Smooth muscle cell of the brain vasculature (primary cell): ENCODE data around the gene SPATS2L.

Experiments used
- DNase-seq: peaks from one replicate; pipeline ENCODE4 v3.0.0-alpha.2; 2012; ENCODE audit warnings: low read depth, low spot score

SPATS2L gene

DNA sequence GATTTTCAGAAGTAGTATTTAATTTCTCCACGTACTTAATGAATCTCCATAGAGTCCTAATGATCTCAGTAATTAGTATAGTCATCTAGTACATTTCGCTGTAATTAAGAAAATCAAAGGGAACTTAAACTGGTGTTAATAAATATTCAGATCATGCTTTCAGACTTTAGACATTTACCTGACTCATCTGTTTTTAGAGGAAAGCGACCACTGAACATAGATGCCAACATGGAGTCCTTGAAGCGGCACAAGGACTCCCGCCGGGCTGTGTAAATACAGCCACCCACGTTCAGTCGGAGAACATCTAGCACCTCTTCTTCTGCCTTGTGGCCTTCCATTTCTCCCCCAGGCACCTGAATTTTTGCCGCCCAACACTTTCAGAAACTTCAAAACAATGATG lies 200.2 kb downstream of the SPATS2L start:
- no peak for DNase-seq

DNA sequence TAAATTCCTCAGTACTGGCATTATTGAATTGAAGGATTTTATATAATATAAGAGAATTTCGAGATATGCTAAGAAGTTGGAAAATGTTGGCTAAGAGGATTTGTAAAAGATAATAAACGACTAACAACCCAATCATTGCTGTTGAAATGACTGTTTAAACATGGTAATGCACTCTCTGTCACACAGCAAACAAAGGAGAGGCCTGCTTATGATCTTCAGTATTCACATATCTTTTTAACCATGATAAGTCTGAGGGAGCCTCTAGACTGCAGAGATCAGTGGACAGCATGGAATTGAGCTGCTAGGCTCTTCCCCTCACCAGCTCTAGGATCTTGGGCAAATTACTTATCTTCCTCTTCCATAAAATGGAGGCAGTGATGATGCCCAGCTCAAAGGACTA lies 200.7 kb downstream of the SPATS2L start:
- no peak for DNase-seq

DNA sequence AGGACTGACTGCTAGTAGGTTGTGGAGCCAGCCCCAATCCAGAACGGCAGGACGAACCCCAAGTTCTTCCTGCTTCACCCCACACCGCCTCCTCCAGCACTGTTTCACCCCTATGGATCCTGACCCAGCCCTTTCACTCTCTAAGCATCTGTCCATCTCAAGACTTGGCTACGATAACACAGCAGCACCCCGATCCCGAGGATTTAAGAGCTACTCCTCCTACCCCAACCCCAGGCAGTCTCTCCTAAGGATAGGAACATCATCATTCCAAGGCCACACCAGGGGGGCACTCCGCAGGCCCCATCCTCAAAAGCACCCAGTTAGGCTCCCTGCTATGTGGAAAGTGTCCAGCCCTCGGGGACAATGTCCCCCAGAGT lies 202.7 kb downstream of the SPATS2L start:
- no peak for DNase-seq

DNA sequence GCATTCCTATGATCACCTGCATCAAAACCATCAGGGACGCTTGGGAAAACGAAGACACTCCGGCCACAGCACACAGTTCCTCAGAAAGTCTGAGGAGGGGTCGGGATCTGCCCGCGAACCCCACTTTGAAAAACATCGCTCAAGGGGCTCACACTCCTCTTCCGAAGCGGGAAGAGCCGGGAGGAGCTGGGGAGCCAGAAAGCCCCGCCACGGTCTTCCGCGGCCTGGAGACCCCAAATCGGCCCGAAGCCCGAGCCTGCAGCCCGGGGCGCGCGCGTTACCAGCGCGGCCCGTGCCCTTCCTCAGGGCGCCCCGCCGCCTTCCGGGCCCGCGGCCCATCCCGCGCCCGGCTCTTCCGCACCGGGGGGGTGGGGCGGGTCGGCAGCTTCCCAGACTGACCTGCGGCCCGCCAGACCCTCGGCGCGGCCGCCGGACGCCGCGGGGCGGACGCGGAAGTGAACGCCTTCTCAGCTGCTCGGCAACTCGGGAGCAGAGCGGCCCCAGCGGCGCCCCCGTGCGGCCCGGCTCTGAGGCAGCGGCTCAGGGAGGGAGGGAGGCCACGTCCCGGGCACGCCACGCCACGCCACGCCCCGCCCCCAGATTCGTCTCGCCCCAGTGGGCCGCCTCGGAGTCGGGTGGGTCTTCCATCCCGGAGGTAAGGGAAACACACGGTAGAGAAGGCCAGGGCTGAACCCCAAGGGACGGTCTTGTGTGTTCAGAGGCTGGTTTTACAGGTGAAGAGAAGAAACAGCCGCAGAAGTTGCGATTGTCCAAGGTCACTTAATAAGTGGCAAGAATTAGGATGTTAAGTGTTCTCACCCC lies 203.3 kb downstream of the SPATS2L start, which contains the start of gene KCTD18:
TSS of gene KCTD18 (minus strand) at position 457 of the 822 bp plus-strand sequence. CDS start 3,052 bp downstream, outside the sequence.
- DNase-seq: peak; percentile 65

DNA sequence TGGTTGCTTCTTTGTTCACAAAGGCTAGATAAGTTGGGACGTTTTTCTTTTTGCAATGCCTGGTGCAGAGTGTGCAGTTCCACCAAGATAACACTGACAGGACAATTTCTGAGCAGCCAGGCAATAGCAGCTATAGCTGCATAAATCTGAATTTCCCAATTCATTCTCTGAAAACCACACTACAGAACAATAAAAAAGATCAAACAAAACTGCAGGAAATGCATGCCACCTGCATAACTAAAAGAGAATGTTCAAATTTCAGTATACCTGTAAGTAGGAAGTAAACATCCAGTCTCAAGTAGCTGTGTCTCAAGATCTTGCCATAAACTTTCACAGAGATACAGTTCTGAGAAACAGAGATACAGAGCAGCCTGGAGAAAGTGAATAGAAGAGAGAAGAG lies 208.7 kb downstream of the SPATS2L start:
- no peak for DNase-seq

DNA sequence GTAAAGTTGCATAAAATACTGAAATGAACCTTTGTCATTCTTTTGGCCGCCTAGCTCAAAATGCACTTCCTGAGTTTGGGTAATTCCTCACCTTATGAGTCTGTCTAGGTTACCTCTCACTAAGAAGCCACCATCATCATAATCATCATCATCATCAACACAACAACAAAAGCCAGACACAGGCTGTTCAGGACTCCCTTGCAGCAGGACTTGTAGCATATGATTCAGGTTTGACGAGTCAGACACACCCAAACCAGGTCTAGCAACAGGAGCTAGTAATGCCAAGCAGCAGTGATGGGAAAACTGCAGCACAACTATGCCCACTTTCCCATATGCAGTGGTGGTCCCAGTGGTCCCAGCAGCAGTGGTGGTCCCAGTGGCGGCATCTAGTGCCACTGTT lies 216.7 kb downstream of the SPATS2L start:
- no peak for DNase-seq

DNA sequence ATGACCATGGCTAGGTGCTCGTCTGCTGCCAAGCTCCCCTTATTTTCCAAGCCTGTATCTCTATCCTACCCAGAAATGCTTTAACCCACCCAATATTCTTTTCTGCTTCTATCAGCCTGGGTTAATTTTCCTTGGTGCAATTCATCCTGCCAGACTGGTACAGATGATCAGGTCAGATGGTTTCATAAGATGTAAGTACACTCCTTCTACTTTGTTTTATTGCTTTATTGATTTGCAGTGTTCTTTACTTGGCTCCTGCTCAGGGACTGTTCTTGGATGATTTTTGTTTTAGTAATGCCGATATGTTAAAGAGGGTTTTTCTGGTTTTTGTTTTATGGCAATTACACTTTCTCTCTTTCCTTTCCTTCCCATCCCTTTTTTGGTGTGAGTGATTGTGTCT lies 217.1 kb downstream of the SPATS2L start:
- no peak for DNase-seq

DNA sequence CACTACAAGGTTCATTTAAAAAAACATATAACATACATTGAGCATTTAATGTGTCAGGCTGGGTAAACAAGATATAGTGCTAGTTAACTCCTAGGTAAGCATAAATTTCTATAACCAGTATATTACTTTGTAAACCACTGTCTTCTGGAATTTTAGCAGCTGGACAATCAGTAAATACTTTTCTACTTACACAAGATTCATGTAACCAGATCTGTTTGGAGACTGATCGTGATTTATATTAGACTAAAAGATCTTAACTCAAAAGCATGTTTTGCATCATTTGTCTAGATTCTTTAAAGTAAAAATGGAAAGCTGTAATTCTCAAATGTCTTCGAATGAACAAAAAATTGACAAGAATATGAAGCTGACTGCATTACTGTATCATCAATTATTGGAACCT lies 218.6 kb downstream of the SPATS2L start:
- DNase-seq: no peak

DNA sequence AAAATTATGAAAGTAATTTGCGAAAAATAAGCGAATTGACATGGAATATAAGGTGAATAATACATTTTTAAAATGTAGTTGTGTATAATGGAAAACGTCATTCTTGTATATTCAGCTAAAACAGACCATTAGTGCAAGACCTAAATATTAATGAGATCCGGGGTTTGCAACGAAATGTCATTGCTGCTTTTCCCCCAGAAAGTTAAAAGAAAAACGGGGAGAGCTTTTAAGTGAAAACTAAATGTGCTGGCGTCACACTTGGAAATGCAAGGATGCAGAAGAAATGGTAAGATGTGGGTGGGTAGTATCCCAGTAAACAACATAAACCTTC lies 219.0 kb downstream of the SPATS2L start:
- no peak for DNase-seq

DNA sequence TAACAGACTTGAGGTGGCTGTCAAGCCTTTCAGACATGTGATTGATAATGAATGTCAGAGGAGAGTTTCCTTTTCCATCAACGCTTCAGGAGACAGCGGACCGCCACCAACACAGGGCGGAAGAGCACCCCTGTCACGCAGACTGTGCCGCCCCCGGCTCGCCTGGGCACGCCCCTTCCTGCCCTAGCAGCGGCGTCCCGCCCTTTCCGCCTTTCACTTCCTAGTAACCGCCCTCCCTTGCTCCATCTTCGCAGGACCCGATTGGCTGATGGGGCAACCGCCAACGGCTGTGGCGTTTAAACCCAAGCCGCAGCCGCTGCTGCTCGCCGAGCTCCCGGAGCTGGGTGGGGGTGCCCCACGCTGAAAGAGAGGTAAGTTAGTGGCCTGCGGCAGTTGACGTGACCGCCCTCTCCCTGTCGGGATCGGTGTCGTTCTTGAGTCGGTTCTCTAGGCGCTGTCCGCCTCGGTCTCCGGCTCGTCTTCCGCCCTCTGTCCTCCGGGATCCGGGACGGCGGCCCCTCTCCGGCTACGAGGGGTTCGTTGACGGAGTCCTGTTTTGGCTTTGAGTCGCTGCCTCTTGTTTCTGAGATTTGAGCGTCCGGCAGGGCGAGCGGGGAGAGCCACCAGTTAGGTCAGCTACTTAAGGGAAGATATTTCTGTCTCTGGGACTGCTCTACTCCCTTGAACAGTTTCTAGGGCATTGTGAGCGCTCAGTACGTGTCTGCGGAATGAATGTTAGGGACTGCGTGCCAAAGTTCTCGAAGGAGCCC lies 219.6 kb downstream of the SPATS2L start, which contains the start of gene SGO2:
TSS of gene SGO2 (plus strand) at position 326 of the 770 bp plus-strand sequence. CDS start 6,769 bp downstream, outside the sequence.
- peak; percentile 78 for DNase-seq

DNA sequence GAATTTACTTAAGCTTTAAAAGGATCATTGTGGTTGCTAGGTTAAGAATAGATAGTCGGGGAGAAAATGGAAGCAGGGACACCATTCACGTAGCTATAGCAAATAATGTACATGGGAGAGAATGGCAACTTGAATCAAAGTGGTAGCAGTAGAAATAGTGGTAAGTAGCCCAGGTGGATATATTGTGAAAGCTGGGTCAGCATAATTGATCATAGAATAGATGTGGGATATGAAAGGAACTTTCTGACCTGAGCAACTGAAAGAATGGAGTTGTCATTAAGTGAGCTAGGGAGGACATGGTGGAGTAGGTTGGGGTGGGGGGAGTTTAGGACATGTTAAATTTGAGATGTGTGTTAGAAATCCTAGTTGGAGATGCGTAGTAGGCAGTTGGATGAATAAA lies 221.7 kb downstream of the SPATS2L start:
- no peak for DNase-seq
